HG02678 (cell line): ENCODE measurements around the gene MGAT4C.

Experiments
- ATAC-seq: cut with Tn5 transposase; IDR thresholded peaks from one replicate; pipeline ENCODE4 v1.9.1; 2021; ENCODE audit warnings: mild to moderate bottlenecking, moderate library complexity; ENCODE audit not compliant: unreplicated experiment

The MGAT4C gene

DNA sequence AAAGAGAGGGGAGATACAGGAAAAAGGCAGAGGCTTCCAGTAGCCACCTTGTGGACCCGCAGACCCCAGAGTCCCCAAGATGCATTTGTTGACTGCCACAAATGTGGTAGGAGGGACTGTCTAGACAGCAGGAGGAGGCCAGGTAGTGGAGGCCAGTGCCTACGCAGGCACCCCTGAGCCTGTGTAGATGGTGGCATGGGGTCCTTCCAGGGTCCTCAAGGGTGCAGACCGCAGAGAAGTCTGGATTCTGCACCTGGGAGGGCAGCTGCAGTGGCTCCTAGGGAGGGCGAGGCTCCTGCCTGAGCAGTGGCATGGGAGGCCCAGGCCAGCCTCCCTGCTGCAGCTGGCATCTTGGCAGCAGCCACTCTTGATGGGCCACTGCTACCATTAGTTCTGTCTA is 262.4 kb downstream of the MGAT4C start:
- ATAC-seq = no peak

DNA sequence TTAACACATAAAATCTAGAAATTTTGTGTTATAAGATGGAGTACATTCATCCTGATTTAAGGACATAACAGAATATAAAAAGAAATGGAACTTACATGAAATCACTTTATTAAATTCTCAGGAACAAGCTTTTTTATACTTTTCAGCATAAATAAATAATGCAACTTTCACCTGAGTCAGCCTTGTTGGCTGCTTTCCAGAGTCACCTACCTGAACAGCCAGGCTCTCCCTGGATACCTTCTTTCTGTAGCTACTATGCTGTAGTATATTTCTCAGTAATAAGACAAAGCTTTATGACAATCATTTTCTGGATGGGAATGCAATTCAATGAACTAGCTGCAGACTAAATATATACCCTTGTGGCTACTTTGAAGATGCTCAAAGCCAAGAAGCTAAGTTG is 270.2 kb downstream of the MGAT4C start:
- no peak for ATAC-seq

- ATAC-seq = no peak
Observed at GRCh38 chr12:85983601-85984000, 272.6 kb downstream of the MGAT4C start.

- ATAC-seq = no peak
Observed at GRCh38 chr12:85979641-85980040, 276.6 kb downstream of the MGAT4C start.

GRCh38 chr12:85975716-85976115 is 280.5 kb downstream of the MGAT4C start:
- ATAC-seq = no peak

GRCh38 chr12:85971800-85972199 is 284.4 kb downstream of the MGAT4C start:
- no peak for ATAC-seq

DNA sequence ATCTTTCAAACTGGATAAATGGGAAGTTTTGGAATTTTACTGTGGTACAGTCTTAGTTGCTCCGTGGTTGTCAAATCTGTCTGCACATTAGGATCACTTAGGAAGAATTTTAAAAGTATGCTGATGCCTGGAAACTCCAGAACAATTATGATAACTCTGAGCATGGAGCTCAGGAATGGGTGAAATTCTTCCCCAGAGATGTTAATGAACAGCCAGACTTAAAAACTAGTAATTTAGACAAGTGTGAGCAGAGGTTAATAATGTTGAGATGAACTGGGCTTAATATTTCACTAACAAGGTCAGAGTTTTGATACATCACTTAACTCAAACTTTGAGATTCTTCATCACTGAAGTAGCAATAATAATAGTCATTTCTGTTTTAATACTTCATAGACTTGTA is 287.6 kb downstream of the MGAT4C start:
- ATAC-seq = no peak

DNA sequence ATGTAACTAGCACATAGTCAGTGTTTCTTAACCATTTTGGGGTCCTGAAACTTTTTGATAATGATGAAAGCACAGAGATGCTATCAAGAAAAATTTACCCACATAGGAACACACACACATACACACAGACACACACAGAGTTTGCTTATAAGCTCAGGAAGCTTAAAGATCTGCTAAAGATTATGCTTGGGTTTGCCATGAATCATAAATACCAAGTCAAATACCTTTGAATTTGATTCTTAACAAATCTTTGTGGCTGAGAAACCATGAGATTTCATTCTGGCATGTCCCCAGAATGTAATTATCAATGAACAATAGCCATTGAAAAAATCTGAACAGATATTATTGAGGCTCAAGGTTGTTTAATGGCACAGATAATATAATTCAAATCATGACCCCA is 292.9 kb downstream of the MGAT4C start:
- no peak for ATAC-seq

DNA sequence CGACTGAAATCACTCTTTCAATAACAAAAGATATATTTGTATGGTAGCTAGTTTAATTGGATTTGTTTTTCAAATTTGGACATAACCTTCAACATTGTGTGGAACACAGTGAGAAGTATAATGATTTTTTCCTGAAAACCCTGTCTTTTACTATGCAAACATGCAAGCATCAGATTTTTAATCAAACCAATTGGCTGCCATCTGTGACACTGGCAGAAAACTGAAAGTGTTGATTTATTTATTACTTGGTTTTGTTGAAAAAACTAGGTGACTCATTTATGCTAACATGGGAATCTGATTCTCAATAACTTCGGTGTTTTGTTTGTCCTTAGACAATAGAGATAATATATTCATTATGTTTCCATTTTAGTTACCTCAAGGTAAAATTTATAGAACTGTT is 300.1 kb downstream of the MGAT4C start:
- no peak for ATAC-seq

DNA sequence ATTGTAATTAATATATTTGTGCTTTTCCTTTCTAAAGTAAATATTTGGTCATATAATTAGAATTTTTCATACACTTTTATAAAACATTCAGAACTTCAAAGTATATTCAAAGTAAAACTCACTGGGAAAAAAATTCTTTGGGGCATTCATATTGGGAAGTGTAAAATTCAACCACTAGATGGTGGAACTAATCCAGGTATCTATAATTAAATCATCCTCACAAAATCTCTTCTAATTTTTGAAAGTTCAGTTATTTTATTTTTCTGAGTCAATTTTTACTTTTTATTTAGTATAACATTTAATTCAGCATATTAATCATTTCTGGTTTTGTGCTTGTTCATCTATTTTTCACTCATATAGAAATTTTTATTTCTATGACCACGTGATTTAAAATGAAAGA is 301.1 kb downstream of the MGAT4C start:
- no peak for ATAC-seq

GRCh38 chr12:85951823-85952222 is 304.4 kb downstream of the MGAT4C start:
- ATAC-seq = no peak

DNA sequence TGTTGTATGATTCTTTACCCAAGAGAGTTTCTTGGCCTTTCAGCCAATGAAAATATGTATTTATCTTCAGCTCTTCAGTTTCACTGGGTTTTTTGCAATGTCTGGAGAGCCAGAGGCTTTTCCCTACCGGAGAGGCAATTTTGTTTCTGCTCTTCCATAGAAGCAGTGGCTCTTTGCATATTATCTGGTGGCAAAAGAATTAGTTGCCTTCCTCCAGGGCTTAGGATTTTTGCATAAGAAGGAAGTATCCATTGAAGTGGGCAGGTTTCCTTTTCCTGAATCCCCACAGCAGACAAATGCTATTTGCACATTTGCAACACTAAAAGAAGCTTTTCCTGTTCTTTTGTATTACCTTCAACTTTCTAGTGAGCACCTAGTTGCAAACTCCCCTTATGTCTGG is 306.9 kb downstream of the MGAT4C start:
- ATAC-seq = no peak

DNA sequence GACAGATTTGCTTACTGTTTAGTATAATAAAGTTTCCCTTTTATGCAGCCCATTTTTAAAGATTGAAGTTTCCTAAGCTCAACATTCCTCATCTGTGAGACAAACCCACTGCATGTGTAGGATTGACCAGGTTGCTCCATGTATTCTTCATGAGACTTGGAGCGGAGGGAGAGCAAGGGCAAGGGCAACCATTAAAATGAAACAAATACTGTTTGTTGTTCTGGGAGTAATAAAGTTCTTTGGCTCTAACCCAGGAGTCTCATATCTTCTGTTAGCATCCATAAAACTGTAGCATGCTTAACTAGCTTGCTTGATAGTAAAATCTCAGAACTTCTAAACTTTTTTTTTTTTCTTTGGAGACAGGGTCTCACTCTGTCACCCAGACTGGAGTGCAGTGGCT is 307.9 kb downstream of the MGAT4C start:
- ATAC-seq = no peak

DNA sequence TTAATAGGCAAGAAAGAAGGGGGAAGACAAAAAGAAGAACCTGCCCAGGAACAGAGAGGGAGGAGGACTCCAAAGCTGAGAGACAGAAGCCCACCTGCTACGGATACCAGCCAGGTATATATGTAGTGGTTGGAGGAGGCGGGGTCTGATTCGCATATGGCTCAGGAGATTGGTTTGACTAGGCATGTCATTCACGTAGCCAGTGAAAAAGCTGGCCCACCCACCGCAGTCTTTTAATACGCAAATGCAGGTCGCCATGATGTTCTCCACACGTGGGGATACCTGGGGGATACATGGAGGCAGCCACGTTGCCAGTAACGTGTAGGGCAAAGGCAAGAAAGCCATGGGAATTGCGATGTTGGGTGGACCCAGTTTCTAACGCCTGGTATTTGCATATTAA is 308.9 kb downstream of the MGAT4C start:
- no peak for ATAC-seq

GRCh38 chr12:85946375-85946774 is 309.8 kb downstream of the MGAT4C start:
- no peak for ATAC-seq

GRCh38 chr12:85927166-85927565 is 329.0 kb downstream of the MGAT4C start:
- no peak for ATAC-seq

GRCh38 chr12:85923767-85924331 is 332.3 kb downstream of the MGAT4C start:
- no peak for ATAC-seq

- ATAC-seq = peak; percentile 76
Observed at GRCh38 chr12:85920324-85920947, 335.8 kb downstream of the MGAT4C start.
